NCI-H1417 treated with DMSO at 0.1 percent for 48 hours (cell line): ENCODE results near the gene SNRPB.

Experiments used
- DNase-seq: peaks from one replicate; lab custom pipeline; 2025; lab: John Stamatoyannopoulos, UW

Gene SNRPB

DNA sequence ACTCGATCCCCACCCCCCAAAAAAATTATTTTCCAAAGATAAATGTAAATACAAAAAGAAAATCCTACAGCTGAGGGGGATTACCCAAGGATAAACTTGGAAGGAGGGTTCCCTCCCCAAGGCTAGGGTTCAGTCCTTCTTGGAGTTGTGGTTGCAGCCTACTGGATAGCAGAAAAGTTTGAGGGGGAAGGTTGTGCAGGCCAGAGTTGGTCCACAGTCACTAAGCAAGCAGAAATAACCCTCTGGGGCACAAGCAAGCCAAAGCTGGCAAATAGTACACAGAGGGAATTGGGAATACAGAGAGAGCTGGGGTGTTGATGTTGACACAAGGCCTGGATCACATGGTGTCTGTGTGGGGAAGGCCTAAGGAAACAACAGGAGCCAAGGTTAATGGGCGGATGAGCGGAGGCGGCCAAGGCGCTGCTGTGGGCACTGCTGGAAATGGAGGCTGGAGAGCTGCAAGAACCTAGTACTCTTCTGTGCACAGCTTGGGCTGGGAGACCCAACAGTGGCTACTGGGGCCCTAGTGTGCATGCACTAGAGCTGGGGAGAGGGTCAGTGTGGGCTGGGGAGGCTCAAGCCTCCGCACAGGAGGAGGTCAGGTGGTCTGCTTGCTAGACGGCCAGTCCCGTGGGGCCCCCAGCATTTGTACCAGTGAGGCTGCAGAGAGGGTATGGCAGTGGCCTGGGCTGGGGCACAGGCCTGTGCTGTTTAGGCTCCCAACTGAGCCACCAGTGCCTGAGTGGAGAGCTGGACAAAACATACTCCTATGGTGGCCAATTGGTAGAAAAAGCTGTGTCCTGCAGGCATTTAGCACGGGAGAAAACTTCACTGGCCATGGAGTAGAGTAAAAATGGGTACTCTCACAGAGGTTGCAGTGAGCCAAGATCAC is 5.5 kb upstream of the SNRPB start:
- no peak for DNase-seq

DNA sequence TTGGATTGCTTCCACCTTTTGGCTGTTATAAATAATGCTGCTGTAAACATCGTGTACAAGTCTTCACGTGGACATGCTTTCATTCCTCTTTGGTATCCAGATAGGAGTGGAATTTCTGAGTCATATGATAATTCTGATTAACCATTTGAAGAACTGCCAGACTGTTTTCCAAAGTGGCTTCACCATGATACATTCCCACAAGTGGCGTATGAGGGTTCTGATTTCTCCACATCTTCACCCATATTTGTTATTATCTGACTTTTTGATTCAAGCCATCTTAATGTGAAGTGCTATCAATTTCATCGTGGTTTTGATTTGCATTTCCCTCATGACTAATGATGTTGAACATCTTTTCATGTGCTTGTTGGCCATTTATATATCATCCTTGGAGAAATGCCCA is 2.9 kb upstream of the SNRPB start:
- DNase-seq = no peak

DNA sequence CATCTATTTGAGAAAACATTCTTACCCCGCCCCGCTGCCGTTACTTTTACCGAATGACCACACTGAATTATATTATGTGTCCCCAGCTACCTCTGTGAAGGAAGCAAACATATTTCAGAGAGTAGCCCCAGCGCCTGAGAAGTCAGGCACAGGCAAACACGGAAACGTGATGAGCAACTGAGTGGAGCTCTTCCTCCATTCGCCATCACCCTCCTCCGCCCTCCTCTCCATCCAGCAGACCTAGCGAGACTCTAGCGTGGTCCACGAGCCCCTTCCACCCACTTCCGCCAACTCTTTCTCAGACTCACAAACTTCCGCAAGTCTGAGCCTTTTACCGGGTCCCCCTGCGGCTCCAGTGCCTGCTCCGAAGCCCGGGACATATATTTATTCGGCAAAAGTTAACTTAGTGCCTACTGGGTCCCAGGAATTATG is 582 bp downstream of the SNRPB start:
- peak; percentile 18 for DNase-seq

DNA sequence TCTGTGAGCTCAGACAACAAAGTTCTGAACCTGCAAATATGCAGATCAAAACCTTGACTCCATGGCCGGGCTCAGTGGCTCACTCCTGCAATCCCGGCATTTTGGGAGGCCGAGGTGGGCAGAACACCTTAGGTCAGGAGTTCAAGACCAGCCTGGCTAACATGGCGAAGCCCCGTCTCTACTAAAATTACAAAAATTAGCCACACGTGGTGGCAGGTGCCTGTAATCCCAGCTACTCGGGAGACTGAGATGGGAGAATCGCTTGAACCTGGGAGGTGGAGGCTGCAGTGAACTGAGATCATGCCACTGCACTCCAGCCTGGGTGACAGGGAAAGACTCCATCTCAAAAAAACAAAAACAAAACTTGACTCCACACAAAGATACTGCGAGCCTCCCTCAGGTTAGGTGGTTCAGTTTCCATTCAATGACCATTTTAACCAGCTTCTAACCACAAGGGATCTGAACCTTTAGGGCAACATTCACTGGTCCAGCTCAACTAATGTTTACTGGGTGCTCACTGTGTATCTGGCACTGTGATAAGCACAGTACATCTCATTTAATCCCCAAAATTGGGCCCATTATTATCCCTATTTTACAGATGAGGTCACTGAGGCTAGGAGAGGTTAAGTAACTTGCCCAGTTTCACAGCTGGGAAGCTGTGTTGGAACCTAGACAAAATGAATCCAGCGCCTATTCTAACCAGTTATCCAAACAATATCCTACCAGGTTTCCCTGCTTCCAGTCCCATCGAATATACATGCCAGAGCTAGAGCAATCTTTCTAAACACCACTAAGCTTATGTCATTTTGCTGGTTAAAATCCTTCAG is 1.8 kb downstream of the SNRPB start:
- no peak for DNase-seq

DNA sequence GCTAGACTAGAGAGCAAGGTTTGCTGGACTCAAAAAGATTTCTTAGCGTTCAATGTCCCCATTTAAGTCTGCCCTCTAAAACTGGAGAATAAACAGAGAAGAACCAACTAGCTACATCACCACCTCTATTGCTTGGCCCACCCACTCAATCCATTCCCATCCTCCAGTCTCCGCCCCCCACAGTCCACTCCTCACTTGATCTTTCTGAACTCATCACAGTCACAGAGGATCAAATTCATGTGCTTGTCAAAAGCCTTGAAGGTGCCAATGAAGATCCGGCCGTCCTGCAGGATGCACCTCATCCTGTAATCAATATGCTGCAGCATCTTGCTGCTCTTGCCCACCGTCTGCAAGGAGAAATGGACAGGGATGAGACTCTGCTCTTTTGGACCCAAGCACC is 3.2 kb downstream of the SNRPB start:
- no peak for DNase-seq

DNA sequence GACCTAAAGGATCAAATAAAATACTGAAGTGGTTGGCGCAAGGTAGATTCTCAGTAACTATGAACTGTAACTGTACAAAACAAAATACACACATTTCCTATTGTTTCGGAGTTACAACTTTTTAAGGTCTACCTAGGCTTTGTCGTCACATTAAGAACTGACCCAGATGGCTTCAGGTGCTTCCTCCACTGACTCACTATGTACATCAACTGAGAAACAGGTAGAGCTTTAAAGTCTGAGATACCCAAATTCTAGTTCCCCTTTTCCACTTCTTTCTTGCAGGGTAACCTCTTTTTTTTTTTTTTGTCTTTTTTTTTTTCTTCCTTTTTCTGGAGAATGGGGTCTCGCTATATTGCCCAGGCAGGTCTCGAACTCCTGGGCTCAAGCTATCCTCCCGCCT is 5.5 kb downstream of the SNRPB start:
- DNase-seq = no peak

DNA sequence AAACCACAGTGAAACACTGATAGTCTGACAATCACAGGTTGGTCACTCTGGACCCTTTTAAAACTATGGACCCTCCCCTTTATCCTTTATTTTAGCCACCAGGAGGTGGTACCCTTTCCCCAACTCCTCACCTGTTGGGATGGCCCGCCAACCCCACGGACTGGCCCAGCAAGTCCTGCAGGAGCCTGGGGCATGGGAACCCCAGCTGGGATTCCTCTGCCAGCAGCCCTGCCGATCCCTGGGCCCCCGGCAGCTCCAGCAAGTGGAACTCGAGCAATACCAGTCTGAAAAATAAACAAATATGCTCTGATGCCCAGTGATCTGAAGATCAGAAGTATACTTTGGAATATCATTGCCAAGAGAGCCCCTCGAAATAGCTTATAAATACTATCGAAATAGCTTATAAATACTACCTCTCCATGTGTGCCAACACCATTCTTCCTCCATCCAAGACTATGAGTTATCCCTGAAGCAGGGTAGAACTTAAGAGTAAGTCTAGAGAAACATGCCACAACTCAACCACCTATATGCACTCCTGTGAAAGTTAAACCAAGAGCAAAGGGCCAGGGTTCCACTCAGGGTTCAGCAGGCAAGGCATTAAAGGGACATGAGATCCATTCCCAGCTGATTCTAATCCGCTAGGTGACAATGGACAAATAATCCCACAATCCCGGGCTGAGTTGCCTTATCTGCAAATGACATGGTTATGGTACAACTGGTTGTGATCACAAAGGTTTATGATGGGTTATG is 6.8 kb downstream of the SNRPB start:
- no peak for DNase-seq

DNA sequence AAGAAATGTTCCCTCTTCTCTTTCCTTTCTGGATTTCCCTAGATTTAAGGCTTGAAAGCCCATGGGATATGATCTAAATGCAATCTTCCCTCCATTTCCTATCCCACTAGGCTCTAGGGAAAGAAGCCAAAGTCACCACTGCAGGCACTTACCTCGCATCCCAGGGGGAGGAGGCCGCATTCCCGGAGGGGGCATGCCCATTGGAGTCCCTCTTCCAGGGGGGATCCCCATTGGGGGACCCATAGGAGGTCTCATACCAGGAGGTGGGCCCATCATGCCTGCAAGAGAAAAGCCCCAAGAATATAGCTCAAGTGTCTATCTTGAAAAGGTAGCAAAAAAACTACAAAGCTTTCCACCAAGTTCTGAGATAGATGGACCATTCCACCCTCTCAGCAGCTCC is 8.1 kb downstream of the SNRPB start:
- DNase-seq = no peak

DNA sequence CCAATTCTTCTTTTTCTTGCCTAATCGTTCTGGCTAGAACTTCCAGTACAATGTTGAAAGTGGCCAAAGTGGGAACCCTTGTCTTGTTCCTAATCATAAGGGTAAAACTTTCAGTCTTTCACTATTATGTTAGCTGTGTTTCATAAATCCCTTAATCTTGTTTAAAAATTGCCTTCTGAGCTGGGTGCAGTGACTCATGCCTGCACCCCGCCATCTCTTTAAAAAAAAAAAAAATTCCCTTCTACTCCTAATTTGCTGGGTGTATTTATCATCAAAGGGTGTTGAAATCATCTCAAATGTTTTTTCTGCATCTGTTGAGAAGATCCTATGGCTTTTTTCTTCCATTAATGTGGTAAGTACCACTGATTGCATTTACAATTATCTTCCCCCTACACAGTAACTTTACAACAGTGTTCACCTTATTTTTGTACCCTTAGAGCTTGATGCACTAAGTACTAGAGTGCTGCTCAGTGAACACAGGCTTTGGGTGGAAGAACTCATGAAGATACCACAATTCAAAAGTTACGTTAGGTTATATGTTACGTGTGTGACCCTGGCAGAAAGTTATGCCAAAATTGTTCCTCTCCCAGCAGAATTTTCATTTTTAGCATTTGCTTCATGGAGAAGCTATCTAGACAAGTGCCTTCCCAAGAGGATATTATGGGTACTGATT is 9.7 kb downstream of the SNRPB start:
- no peak for DNase-seq

DNA sequence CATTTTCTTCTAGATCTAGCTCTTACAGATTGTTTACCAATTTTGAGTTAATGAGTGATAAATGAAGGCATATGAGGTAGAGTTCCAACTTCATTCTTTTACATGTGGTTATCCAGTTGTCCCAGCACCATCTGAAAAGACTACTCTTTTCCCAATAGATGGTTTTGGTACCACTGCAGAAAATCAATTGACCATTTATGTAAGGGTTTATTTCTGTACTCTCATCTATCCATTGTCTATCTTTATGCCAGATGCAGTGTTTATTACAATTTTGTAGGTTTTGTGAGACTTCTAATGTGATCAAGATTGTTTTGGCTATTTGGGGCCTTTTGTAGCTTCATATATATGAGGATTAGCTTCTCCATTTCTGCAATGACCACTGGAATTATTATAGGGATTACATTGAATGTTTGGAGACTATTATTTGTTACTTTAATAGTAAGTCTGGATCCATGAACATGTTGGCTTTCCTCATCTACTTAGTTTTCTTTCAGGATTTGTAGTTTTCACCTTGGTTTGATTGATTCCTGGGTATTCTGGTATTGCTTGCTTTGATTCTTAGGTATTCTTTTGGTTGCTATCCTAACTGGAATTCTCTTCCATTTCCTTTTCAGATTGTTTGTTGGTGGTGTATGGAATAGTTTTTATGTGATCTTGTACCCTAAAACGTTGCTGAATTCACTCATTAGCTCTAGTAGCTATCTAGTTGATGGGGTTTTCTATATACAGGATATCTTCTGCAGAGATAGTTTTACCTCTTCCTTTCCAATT is 10.4 kb downstream of the SNRPB start:
- no peak for DNase-seq

DNA sequence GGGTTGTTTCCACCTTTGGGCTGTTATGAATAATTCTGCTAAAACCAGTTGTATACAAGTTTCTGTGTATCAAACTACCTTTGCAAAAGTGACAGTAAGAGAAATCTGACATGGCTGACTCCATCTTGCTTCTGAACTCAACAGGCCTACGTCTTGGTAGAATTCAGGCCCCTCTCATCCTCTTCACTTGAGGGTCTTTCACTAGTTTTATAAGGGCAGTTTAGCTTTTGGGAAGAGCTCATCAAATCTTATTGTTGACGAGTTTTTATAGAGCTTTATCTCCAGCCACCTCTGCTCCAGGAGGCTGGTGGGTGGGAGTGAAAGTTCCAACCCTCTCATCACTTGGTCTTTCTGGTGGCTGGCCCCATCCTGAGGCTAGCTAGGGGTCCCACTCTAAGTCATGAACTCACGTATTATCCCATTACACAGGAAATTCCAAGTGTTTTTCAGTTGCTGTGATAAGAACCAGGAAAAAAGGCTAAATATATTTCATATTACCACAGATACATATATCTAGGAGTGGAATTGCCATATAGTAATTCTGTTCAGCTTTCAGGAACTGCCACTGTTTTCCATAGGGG is 11.6 kb downstream of the SNRPB start:
- no peak for DNase-seq

DNA sequence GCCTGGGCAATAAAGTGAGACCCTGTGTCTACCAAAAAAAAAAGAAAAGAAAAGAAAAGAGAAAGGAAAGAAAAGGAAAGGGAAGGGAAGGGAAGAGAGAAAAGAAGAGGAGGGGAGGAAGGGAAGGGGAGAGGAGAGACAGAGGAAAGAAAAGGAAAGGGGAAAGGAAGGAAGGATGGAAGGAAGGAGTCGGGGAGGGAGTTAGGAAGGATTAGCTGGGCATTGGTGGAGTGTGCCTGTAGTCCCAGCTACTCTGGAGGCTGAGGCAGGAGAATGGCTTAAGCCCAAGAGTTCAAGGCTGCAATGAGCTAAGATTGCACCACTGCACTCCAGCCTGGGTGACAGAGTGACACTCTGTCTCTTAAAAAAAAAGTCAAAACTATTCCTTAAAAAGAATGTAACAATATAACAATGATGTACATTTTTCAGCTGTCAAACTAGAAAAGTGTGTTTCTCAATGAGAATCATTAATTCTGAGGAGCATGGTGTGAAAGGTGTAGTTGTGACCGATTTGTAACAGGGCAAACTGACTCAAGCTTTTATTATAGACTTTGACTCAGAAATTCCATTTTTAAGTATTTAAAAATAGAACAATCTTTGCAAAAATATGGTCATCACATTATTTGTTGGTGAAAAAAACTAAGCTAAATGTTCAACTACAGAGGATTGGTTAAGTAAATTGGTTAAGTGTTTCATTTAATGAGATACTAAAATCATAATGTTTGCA is 14.7 kb downstream of the SNRPB start:
- DNase-seq = no peak

DNA sequence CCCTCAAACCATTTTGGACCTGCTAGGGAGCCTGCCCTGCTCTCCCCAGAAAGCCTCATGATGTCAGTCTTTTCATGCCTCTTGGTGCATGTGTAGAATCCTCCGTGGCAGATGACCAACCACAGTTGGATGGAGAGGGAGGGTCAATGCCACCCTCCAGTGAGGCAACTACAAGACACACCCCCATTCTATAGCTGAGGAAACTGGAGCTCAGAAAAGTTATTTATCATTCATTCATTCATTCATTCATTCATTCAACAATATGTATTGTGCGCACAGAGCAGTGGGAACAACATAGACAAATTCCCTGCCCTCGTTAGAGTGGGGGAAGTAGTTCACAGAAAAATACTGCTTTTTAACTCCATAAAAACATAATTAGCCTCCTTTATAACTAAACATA is 16.8 kb downstream of the SNRPB start:
- no peak for DNase-seq

DNA sequence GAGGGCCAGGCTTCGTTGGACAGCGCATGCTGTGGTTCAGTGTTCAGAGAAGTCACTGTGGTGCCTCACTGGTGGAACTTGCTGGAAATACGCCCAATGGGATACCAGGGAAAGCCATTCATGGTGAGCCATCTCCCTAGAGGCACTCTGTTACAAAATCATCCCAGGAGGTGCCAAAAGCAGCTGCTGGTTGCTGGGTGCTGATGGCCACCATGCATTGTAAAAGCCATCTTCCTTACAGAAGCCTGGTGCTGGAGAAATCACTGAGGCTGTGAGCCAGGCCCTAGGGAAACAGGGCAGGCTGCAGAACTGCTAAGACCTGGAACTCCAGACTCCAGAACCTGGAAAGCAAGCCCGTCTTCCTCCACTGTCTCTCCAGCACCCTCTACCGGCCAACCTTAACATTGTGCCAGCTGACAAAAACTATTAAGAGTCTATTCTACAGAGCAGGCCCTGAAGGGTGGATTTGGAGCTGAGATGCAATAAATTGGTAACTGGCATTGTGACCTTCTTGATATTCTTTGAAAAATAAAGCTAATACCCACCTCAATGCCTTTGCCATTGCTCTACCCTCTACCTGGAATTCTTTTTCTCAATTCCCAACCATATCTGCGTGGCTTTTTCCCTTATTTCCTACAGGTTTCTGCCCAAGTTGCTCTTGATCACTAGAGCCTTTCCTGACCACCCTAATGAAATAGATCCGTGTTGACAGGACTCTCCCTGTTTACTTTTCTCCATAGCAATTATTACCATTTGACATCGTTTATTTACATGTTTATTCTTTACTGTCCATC is 18.5 kb downstream of the SNRPB start:
- DNase-seq = peak; percentile 56

DNA sequence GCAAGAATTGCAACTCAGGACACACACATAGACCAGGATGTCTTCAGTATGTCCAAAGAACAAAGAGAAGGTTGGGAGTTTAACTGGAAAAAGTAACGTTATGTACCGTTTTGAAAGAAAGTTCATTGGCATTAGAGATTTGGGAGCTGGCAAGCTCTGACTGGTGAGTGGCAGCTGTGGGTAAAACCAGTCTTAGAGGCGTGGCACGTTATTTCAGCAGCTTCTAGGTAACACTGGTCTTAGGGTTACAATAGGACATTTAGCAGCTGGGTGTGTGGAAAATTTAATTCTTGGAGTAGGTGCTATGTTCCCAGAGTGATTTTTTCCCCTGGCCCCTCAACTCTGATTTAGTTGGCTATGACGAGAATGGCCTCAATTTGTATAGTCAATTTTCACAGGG is 19.2 kb downstream of the SNRPB start:
- no peak for DNase-seq

DNA sequence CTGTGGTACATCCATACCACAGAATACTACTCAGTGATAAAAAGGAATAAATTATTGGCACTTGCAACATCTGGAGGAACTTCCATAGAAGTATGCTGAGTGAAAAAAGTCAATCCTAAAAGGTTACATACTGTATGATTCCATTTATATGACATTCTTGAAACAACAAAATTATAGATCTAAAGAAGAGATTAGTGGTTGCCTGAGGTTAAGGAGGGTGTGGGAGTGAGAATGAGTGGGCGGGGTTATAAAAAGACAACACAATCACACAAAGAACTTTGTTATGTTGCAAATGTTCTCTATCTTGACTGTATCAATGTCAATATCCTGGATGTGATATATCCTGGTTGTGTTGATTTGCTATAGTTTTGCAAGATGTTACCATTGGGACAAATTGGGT is 21.2 kb downstream of the SNRPB start:
- no peak for DNase-seq

DNA sequence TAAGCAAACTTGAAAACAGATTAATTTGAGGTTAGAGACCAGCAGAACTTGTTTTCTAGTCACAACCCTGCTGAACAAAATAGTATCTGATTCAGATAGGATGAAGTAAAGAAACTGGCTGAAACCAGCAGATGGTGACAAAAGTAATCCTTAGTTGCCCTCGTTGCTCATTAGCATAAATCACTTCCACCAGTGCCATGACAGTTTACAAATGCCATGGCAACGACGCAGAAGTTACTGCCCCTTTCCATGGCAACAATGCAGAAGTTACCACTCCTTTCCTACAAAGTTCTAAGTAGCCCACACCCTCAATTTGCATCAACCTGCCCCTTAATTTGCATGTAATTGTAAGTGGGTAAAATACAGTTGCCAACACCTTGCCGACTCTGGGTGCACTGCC is 23.7 kb downstream of the SNRPB start:
- no peak for DNase-seq

DNA sequence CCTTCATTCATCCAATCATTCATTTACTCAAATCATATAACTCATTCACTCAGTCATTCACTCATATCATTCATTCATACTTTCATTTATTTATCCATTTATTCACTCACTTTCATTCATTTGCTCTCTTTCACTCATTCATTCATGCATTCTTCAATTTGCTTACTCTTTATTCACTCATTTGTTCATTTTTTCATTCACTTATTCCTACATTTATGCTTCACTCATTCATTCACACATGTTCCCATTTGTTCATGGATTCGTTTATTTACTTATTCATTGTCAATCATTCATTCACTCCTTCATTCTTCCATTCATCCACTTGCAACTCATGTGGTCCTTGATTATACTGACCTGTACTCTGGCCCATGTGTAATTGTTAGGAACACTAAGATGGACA is 39.4 kb downstream of the SNRPB start:
- no peak for DNase-seq

DNA sequence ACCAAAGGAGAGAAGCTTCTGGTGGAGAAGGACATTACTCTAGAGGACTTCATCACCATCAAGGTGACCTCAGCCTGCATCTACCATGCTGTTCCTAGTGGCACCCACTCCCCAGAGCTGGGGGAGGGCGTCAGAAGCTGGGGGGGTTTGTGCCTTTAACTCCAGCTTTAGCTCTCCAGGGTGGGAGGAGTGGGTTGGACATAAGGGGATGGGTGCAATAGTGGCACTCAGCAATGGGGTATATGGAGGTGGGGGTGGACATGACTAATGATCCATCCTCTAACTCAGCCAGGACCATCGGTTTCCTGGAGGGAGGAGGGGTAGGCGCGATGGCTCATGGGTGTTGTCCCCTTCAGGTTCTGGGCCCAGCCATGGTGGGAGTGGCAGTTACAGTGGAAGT is 40.1 kb downstream of the SNRPB start:
- no peak for DNase-seq
